SK-N-SH treated with all-trans-retinoic acid at 6 μM for 48 hours (cell line): ENCODE measurements around the gene CCNJL.

ENCODE experiments used
- ATAC-seq: fragments of 200-7000 bp; cut with Tn5 transposase; 3 replicates; pipeline ENCODE4 v1.9.1; 2020; ENCODE audit warnings: mild to moderate bottlenecking, moderate library complexity
- ARNTL ChIP-seq: fragments of 450-650 bp; formaldehyde crosslinking; IDR thresholded peaks from 2 replicates; pipeline ENCODE4 v1.5.0; 2020; ENCODE audit warnings: low read depth, mild to moderate bottlenecking, moderate library complexity, borderline replicate concordance
- BACH2 ChIP-seq: fragments of 250-450 bp; sonication (Bioruptor Pico); IDR thresholded peaks from 2 replicates; pipeline ENCODE4 v1.9.0; 2021; ENCODE audit warnings: mild to moderate bottlenecking, borderline replicate concordance
- CREB5 ChIP-seq: fragments of 250-450 bp; sonication (Bioruptor Pico); IDR thresholded peaks from 2 replicates; pipeline ENCODE4 v1.5.1; 2020; ENCODE audit warnings: low read depth, mild to moderate bottlenecking, moderate library complexity
- CSDC2 ChIP-seq: fragments of 250-450 bp; sonication (Bioruptor Pico); IDR thresholded peaks from 2 replicates; pipeline ENCODE4 v1.5.0; 2020; ENCODE audit warnings: mild to moderate bottlenecking, moderate library complexity
- ESRRG ChIP-seq: fragments of 250-450 bp; sonication (Bioruptor Pico); IDR thresholded peaks from 2 replicates; pipeline ENCODE4 v1.6.1; 2021; ENCODE audit warnings: mild to moderate bottlenecking
- GLIS3 ChIP-seq: fragments of 250-450 bp; sonication (Bioruptor Pico); IDR thresholded peaks from 2 replicates; pipeline ENCODE4 v1.5.0; 2020; ENCODE audit warnings: mild to moderate bottlenecking, moderate library complexity
- OSR1 ChIP-seq: fragments of 250-450 bp; sonication (Bioruptor Pico); IDR thresholded peaks from 2 replicates; pipeline ENCODE4 v1.8.0; 2022; ENCODE audit warnings: moderate library complexity, mild to moderate bottlenecking, inconsistent platforms
- PPARA ChIP-seq: fragments of 250-450 bp; sonication (Bioruptor Pico); IDR thresholded peaks from 2 replicates; pipeline ENCODE4 v1.5.0; 2020; ENCODE audit warnings: mild to moderate bottlenecking, borderline replicate concordance
- RARB ChIP-seq: fragments of 250-450 bp; sonication (Bioruptor Pico); IDR thresholded peaks from 2 replicates; pipeline ENCODE4 v1.8.0; 2021; ENCODE audit warnings: mild to moderate bottlenecking, moderate library complexity
- SNAI2 ChIP-seq: fragments of 250-450 bp; sonication (Bioruptor Pico); IDR thresholded peaks from 2 replicates; pipeline ENCODE4 v1.5.0; 2020; ENCODE audit warnings: mild to moderate bottlenecking, moderate library complexity
- TCF4 ChIP-seq: fragments of 250-450 bp; sonication (Bioruptor Pico); IDR thresholded peaks from 2 replicates; pipeline ENCODE4 v1.8.0; 2021; ENCODE audit warnings: mild to moderate bottlenecking, moderate library complexity, borderline replicate concordance
- TOX ChIP-seq: fragments of 250-450 bp; sonication (Bioruptor Pico); IDR thresholded peaks from 2 replicates; pipeline ENCODE4 v1.8.0; 2021; ENCODE audit warnings: mild to moderate bottlenecking, moderate library complexity, borderline replicate concordance
- TSHZ2 ChIP-seq: fragments of 250-450 bp; sonication (Bioruptor Pico); IDR thresholded peaks from 2 replicates; pipeline ENCODE4 v1.5.0; 2020; ENCODE audit warnings: mild to moderate bottlenecking, moderate library complexity
- ZC3H10 ChIP-seq: fragments of 250-450 bp; sonication (Bioruptor Pico); IDR thresholded peaks from 2 replicates; pipeline ENCODE4 v1.5.1; 2021; ENCODE audit warnings: mild to moderate bottlenecking, moderate library complexity
- ZFP3 ChIP-seq: fragments of 250-450 bp; sonication (Bioruptor Pico); IDR thresholded peaks from 2 replicates; pipeline ENCODE4 v1.5.0; 2020; ENCODE audit warnings: mild to moderate bottlenecking, moderate library complexity
- ZFP30 ChIP-seq: fragments of 450-650 bp; formaldehyde crosslinking; IDR thresholded peaks from 2 replicates; pipeline ENCODE4 v1.5.0; 2022; ENCODE audit warnings: mild to moderate bottlenecking, moderate library complexity
- ZNF70 ChIP-seq: fragments of 450-650 bp; formaldehyde crosslinking; IDR thresholded peaks from 2 replicates; pipeline ENCODE4 v1.5.0; 2020; ENCODE audit warnings: mild to moderate bottlenecking, moderate library complexity
- ZNF8 ChIP-seq: fragments of 450-650 bp; formaldehyde crosslinking; IDR thresholded peaks from 2 replicates; pipeline ENCODE4 v1.5.0; 2020; ENCODE audit warnings: mild to moderate bottlenecking, moderate library complexity
- TF ChIP-seq, protein P1 (sequence below): fragments of 250-450 bp; sonication (Bioruptor Pico); IDR thresholded peaks from 2 replicates; pipeline ENCODE4 v1.8.0; 2020; ENCODE audit warnings: mild to moderate bottlenecking, moderate library complexity, borderline replicate concordance
- TF ChIP-seq, protein P2 (sequence below): fragments of 250-450 bp; sonication (Bioruptor Pico); IDR thresholded peaks from 2 replicates; pipeline ENCODE4 v1.8.0; 2021; ENCODE audit warnings: low read depth, mild to moderate bottlenecking, moderate library complexity, borderline replicate concordance
- TF ChIP-seq, protein P3 (sequence below): fragments of 250-450 bp; sonication (Bioruptor Pico); IDR thresholded peaks from 2 replicates; pipeline ENCODE4 v1.5.1; 2021; ENCODE audit warnings: mild to moderate bottlenecking, moderate library complexity

CCNJL gene

DNA sequence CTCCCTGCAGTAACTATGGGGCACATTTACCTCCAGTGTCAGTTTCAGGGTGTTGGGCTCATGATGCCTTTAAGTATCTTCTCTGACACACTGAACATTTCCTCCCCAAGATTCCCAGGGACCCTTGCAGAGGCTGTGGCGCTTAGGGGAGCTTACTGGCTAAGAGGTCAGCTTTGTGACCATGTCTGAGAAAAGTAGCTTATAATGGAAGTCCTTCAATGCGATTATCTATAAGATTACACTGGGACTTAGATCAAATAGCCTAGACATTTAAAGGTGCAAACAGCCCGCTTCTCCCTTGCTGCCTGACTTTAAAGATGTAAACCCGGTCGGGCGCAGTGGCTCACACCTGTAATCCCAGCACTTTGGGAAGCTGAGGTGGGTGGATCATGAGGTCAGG lies 57.7 kb downstream of the CCNJL start:
- ATAC-seq, result no peak
- no peak for TF ChIP-seq ESRRG (CRISPR knock-in tag)
- no peak for TF ChIP-seq ZNF8 (CRISPR knock-in tag)
- no peak for TF ChIP-seq TCF4 (CRISPR knock-in tag)
- no peak for TF ChIP-seq ZC3H10
- no peak for TF ChIP-seq TOX (CRISPR knock-in tag)

- no peak for ATAC-seq
- TF ChIP-seq, protein P1, sequence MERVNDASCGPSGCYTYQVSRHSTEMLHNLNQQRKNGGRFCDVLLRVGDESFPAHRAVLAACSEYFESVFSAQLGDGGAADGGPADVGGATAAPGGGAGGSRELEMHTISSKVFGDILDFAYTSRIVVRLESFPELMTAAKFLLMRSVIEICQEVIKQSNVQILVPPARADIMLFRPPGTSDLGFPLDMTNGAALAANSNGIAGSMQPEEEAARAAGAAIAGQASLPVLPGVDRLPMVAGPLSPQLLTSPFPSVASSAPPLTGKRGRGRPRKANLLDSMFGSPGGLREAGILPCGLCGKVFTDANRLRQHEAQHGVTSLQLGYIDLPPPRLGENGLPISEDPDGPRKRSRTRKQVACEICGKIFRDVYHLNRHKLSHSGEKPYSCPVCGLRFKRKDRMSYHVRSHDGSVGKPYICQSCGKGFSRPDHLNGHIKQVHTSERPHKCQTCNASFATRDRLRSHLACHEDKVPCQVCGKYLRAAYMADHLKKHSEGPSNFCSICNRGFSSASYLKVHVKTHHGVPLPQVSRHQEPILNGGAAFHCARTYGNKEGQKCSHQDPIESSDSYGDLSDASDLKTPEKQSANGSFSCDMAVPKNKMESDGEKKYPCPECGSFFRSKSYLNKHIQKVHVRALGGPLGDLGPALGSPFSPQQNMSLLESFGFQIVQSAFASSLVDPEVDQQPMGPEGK (CRISPR knock-in tag), result no peak
- TF ChIP-seq ZC3H10 (no peak), ESRRG (CRISPR knock-in tag) (no peak), CSDC2 (CRISPR knock-in tag) (no peak), RARB (CRISPR knock-in tag) (no peak), ARNTL (CRISPR knock-in tag) (no peak)
Observed at GRCh38 chr5:160253441-160253840, 58.9 kb downstream of the CCNJL start.

DNA sequence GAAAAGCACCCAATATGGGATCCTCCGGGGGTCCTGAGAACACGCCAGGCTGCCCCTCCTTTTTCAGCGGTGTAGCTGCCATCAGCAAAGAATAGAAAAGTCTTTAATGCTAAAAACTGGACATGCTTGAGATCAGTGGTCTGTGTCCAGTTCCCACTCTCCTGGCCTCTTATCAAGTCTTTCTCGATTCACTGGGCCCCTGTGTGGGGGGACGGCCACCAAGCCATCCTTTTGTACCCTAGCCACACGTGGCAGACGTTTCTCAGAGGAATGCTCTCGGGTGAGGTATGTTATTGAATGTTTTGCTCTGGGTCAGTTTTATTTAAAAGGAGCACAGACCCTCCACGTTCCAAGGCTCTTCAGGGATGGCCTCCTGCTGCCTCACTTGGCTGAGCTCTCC lies 59.4 kb downstream of the CCNJL start:
- TF ChIP-seq TCF4 (CRISPR knock-in tag) (no peak), TOX (CRISPR knock-in tag) (no peak), OSR1 (no peak), ARNTL (CRISPR knock-in tag) (no peak), ZNF8 (CRISPR knock-in tag) (no peak), ZNF70 (CRISPR knock-in tag) (no peak), ZFP3 (CRISPR knock-in tag) (no peak), ZFP30 (CRISPR knock-in tag) (no peak), ZC3H10 (no peak), BACH2 (CRISPR knock-in tag) (no peak), SNAI2 (CRISPR knock-in tag) (no peak), ESRRG (CRISPR knock-in tag) (no peak), PPARA (CRISPR knock-in tag) (no peak), TSHZ2 (no peak), CREB5 (CRISPR knock-in tag) (no peak), CSDC2 (CRISPR knock-in tag) (no peak), RARB (CRISPR knock-in tag) (no peak), GLIS3 (CRISPR knock-in tag) (no peak)
- TF ChIP-seq, protein P2, sequence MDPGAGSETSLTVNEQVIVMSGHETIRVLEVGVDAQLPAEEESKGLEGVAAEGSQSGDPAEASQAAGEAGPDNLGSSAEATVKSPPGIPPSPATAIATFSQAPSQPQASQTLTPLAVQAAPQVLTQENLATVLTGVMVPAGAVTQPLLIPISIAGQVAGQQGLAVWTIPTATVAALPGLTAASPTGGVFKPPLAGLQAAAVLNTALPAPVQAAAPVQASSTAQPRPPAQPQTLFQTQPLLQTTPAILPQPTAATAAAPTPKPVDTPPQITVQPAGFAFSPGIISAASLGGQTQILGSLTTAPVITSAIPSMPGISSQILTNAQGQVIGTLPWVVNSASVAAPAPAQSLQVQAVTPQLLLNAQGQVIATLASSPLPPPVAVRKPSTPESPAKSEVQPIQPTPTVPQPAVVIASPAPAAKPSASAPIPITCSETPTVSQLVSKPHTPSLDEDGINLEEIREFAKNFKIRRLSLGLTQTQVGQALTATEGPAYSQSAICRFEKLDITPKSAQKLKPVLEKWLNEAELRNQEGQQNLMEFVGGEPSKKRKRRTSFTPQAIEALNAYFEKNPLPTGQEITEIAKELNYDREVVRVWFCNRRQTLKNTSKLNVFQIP (CRISPR knock-in tag), result no peak
- TF ChIP-seq, protein P3, sequence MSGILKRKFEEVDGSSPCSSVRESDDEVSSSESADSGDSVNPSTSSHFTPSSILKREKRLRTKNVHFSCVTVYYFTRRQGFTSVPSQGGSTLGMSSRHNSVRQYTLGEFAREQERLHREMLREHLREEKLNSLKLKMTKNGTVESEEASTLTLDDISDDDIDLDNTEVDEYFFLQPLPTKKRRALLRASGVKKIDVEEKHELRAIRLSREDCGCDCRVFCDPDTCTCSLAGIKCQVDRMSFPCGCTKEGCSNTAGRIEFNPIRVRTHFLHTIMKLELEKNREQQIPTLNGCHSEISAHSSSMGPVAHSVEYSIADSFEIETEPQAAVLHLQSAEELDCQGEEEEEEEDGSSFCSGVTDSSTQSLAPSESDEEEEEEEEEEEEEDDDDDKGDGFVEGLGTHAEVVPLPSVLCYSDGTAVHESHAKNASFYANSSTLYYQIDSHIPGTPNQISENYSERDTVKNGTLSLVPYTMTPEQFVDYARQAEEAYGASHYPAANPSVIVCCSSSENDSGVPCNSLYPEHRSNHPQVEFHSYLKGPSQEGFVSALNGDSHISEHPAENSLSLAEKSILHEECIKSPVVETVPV (CRISPR knock-in tag), result no peak
- ATAC-seq, result no peak
